ENCODE measurements around the gene OTOGL.
"Not testable (repeated sequence)": the region's sequence is repeated elsewhere in the genome, so short reads cannot be mapped to it uniquely, and the experiment has no call there.

Gene OTOGL

DNA sequence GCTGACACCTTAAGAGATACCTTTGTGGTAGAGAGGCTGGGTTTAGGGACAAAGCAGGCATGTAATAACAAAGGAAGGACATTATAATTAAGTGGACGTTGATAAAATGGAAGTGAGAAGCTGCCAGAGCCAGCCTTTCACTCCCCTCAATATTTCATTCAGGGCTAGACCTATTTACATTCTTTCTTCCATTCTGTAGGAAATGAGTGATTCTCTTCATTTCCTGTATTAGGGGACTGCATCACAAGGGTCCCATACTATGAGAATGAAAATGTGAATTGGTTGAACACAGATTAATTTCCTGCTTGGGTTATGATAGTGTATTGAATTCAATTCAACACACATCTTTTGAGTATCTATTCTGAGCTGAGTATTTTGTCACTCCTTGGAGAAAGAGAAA lies 143.0 kb downstream of the OTOGL start:
- Histone ChIP-seq H2AFZ (ENCODE audit: low read depth) (no peak overlapping the region), H3K4me1 (ENCODE audit: low read depth, poor library complexity, severe bottlenecking) (no peaks in the 10 kb centered on the region), H3K4me3 (IDR thresholded peaks at IDR 0.05; ENCODE audit: insufficient read depth, low read depth, low read length) (no peak overlapping the region), H3K79me2 (ENCODE audit: insufficient read depth, low read depth) (no peaks in the 10 kb centered on the region), H3K9ac (no peak overlapping the region), H3K4me2 (no peak overlapping the region), H4K20me1 (ENCODE audit: insufficient read depth) (no peaks in the 10 kb centered on the region), H3K27me3 (ENCODE audit: insufficient read depth, low read depth) (no peaks in the 10 kb centered on the region), H3K36me3 (ENCODE audit: insufficient read depth) (no peaks in the 10 kb centered on the region), H3K27ac (no peak overlapping the region)
- TF ChIP-seq, protein P1, sequence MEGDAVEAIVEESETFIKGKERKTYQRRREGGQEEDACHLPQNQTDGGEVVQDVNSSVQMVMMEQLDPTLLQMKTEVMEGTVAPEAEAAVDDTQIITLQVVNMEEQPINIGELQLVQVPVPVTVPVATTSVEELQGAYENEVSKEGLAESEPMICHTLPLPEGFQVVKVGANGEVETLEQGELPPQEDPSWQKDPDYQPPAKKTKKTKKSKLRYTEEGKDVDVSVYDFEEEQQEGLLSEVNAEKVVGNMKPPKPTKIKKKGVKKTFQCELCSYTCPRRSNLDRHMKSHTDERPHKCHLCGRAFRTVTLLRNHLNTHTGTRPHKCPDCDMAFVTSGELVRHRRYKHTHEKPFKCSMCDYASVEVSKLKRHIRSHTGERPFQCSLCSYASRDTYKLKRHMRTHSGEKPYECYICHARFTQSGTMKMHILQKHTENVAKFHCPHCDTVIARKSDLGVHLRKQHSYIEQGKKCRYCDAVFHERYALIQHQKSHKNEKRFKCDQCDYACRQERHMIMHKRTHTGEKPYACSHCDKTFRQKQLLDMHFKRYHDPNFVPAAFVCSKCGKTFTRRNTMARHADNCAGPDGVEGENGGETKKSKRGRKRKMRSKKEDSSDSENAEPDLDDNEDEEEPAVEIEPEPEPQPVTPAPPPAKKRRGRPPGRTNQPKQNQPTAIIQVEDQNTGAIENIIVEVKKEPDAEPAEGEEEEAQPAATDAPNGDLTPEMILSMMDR (conservative IDR thresholded peaks at IDR 0.05; ENCODE audit: low read depth, low read length): no peak

DNA sequence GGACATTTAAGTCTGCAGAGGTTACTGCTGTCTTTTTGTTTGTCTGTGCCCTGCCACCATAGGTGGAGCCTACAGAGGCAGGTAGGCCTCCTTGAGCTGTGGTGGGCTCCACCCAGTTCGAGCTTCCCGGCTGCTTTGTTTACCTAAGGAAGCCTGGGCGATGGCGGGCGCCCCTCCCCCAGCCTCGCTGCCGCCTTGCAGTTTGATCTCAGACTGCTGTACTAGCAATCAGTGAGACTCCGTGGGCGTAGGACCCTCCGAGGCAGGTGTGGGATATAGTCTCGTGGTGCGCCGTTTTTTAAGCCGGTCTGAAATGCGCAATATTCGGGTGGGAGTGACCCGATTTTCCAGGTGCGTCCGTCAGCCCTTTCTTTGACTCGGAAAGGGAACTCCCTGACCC lies 150.2 kb downstream of the OTOGL start:
- not testable (repeated sequence) for H3K4me1 ChIP-seq (ENCODE audit: low read depth, poor library complexity, severe bottlenecking); H3K27me3 ChIP-seq (ENCODE audit: insufficient read depth, low read depth); H3K4me3 ChIP-seq (IDR thresholded peaks at IDR 0.05; ENCODE audit: insufficient read depth, low read depth, low read length); H3K4me2 ChIP-seq; H3K9ac ChIP-seq; H3K36me3 ChIP-seq (ENCODE audit: insufficient read depth); H2AFZ ChIP-seq (ENCODE audit: low read depth); H3K27ac ChIP-seq; H3K79me2 ChIP-seq (ENCODE audit: insufficient read depth, low read depth); H4K20me1 ChIP-seq (ENCODE audit: insufficient read depth)

DNA sequence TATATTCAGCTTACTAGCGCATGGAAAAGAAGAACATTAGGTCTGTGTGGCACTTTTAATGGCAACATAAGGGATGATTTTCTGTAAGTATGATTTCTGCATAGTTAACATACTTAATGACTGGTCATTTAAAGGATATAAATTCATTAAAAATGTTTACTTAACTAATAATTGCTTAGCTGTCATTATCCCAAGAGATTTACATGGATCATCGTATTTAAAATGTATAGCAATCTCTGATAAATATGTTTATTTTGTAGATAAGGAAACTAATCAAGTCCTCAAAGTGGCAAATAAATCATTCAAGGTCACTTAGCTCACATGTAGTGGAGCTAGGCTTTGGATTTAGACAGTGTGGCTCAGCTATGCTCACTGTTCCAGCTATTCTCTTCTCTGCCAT lies 158.6 kb downstream of the OTOGL start:
- TF ChIP-seq, protein P1 (conservative IDR thresholded peaks at IDR 0.05; ENCODE audit: low read depth, low read length): no peak
- no peak overlapping the region for H2AFZ ChIP-seq (ENCODE audit: low read depth)
- H3K27me3 ChIP-seq (ENCODE audit: insufficient read depth, low read depth): no peaks in the 10 kb centered on the region
- no peak overlapping the region for H3K9ac ChIP-seq
- no peaks in the 10 kb centered on the region for H4K20me1 ChIP-seq (ENCODE audit: insufficient read depth)
- H3K4me3 ChIP-seq (IDR thresholded peaks at IDR 0.05; ENCODE audit: insufficient read depth, low read depth, low read length): no peak overlapping the region
- no peak overlapping the region for H3K27ac ChIP-seq
- peaks cover 6% of the 10 kb centered on the region for H3K4me1 ChIP-seq (ENCODE audit: low read depth, poor library complexity, severe bottlenecking)
- H3K36me3 ChIP-seq (ENCODE audit: insufficient read depth): no peaks in the 10 kb centered on the region
- no peak overlapping the region for H3K4me2 ChIP-seq
- no peaks in the 10 kb centered on the region for H3K79me2 ChIP-seq (ENCODE audit: insufficient read depth, low read depth)

DNA sequence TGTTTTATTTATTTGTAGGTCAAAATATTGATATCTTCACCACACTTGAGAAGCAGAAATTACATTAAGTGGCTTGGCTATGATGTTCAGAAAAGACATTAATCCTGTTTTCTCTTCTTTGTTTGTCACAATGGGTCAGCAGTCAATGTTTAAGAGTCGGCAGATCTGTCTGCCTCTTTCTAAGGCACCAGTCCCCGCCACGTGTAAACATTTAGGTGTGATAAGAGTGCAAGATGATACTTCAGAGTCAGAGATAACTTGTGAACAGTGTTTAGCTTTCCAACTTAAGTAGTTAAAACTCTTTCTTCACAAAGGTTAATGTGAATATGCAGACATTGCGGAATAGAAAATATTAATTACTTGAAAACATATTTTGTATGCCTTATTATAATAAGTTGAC lies 160.9 kb downstream of the OTOGL start:
- no peaks in the 10 kb centered on the region for H3K79me2 ChIP-seq (ENCODE audit: insufficient read depth, low read depth)
- TF ChIP-seq, protein P1 (conservative IDR thresholded peaks at IDR 0.05; ENCODE audit: low read depth, low read length): no peak
- H2AFZ ChIP-seq (ENCODE audit: low read depth): no peak overlapping the region
- H3K4me2 ChIP-seq: no peak overlapping the region
- H3K27ac ChIP-seq: no peak overlapping the region
- H3K9ac ChIP-seq: no peak overlapping the region
- H3K27me3 ChIP-seq (ENCODE audit: insufficient read depth, low read depth): no peaks in the 10 kb centered on the region
- no peaks in the 10 kb centered on the region for H4K20me1 ChIP-seq (ENCODE audit: insufficient read depth)
- no peaks in the 10 kb centered on the region for H3K36me3 ChIP-seq (ENCODE audit: insufficient read depth)
- no peak overlapping the region for H3K4me3 ChIP-seq (IDR thresholded peaks at IDR 0.05; ENCODE audit: insufficient read depth, low read depth, low read length)
- H3K4me1 ChIP-seq (ENCODE audit: low read depth, poor library complexity, severe bottlenecking): peaks cover 6% of the 10 kb centered on the region

DNA sequence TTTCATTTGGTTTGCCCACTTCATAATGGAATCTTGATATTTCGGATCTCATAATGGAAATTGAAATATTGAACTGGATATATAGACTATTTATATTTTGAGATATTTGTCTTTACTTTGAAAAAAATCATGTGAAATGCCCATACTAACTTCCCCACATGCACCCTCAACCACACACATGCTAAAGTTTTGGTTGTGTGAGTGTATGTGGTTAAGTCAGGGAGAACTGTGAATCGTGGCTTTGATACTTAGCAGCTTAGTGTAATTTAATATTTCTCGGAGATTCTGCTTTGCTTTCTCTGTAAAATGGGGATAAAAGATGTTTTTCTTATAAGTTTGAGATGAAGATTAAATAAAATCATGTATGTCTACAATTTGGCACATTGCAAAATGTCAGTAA lies 162.1 kb downstream of the OTOGL start:
- Histone ChIP-seq H3K9ac (no peak overlapping the region), H3K36me3 (ENCODE audit: insufficient read depth) (no peaks in the 10 kb centered on the region), H3K4me1 (ENCODE audit: low read depth, poor library complexity, severe bottlenecking) (peaks cover 6% of the 10 kb centered on the region), H3K27ac (no peak overlapping the region), H2AFZ (ENCODE audit: low read depth) (no peak overlapping the region), H4K20me1 (ENCODE audit: insufficient read depth) (no peaks in the 10 kb centered on the region), H3K79me2 (ENCODE audit: insufficient read depth, low read depth) (no peaks in the 10 kb centered on the region), H3K27me3 (ENCODE audit: insufficient read depth, low read depth) (no peaks in the 10 kb centered on the region), H3K4me3 (IDR thresholded peaks at IDR 0.05; ENCODE audit: insufficient read depth, low read depth, low read length) (no peak overlapping the region), H3K4me2 (no peak overlapping the region)
- TF ChIP-seq, protein P1 (conservative IDR thresholded peaks at IDR 0.05; ENCODE audit: low read depth, low read length): no peak

Measured in KMS-11 (cell line).